Suprapubic skin (tissue), 3 donors: ENCODE data around the gene NFKBIB.

Experiments used
- EP300 ChIP-seq: sonication (generic); formaldehyde crosslinking; IDR thresholded peaks from one replicate; pipeline ENCODE4 v1.6.1; 2017; ENCODE audit warnings: antibody characterized with exemption
- POLR2A ChIP-seq, 2 donors: fragments of 450-650 bp; IDR thresholded peaks; one replicate each; pipeline ENCODE4 v1.6.1; 2017; ENCODE audit warnings: antibody characterized with exemption in 2 of 2, mild to moderate bottlenecking in 2 of 2, moderate library complexity in 2 of 2
- TF ChIP-seq, protein P1 (sequence below), 2 donors: fragments of 200-600 bp in 1 of 2; fragments of 450-650 bp in 1 of 2; sonication (generic) in 1 of 2; IDR thresholded peaks; one replicate each; pipeline ENCODE4 v1.5.1; 2016 to 2019; ENCODE audit warnings: antibody characterized with exemption in 2 of 2, mild to moderate bottlenecking in 1 of 2, moderate library complexity in 1 of 2

DNA sequence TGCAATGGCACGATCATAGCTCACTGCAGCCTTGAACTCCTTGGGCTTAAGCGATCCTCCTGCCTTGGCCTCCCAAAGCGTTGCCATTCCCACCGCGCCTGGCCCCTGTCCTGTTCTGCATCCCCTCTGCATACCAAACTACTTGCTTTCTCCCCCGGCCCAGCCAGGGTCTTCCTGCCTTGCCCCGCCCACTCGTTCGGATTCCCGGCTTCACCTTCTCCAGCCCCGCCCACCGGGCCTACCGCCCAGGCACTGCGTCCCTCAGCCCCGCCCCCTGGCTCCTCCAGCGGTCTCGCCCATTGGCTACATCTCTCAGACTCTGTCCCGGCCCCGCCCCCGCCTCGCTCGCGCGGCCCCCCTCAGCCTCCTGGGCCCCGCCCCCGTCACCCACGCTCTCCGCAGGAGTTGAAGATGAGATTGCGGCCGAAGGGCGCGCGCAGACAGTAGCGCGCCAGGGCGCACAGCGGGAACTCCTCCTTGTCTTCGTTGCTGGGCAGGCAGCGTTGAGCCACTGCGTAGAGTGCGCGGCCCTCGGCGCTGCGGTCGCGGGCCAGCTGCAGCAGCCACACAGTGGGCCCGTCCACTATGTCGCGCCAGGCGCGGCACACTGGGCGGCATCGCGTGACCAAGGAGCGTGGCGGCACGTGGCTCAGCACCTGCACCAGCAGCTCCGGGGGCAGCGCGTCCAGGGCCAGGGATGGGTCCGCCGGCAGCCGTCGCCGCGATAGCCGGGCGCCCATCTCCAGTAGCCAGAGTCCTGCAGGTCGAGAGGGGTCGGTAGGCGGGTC, 50.0 kb downstream of the NFKBIB start:
- TF ChIP-seq, protein P1, sequence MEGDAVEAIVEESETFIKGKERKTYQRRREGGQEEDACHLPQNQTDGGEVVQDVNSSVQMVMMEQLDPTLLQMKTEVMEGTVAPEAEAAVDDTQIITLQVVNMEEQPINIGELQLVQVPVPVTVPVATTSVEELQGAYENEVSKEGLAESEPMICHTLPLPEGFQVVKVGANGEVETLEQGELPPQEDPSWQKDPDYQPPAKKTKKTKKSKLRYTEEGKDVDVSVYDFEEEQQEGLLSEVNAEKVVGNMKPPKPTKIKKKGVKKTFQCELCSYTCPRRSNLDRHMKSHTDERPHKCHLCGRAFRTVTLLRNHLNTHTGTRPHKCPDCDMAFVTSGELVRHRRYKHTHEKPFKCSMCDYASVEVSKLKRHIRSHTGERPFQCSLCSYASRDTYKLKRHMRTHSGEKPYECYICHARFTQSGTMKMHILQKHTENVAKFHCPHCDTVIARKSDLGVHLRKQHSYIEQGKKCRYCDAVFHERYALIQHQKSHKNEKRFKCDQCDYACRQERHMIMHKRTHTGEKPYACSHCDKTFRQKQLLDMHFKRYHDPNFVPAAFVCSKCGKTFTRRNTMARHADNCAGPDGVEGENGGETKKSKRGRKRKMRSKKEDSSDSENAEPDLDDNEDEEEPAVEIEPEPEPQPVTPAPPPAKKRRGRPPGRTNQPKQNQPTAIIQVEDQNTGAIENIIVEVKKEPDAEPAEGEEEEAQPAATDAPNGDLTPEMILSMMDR (IDR thresholded peaks at IDR 0.05) = no peak
- TF ChIP-seq POLR2A (IDR thresholded peaks at IDR 0.05) (no peak), EP300 (no peak)
